Measurements from ENCODE around the gene PPP1R2. TPM values are rescaled to one million over a fixed set of nuclear protein-coding genes. Genes with fewer than 3 reads are reported as not detected.
A peak's percentile ranks its signal among the peaks of the same experiment; 100 is the strongest.

Gene PPP1R2
- total and polyA plus RNA-seq, 9 of the 15 experiments (the other 6 are each of a cell fraction or from before 2014, with no cell fraction given), result 9.4 to 115 (median 40.3) TPM

DNA sequence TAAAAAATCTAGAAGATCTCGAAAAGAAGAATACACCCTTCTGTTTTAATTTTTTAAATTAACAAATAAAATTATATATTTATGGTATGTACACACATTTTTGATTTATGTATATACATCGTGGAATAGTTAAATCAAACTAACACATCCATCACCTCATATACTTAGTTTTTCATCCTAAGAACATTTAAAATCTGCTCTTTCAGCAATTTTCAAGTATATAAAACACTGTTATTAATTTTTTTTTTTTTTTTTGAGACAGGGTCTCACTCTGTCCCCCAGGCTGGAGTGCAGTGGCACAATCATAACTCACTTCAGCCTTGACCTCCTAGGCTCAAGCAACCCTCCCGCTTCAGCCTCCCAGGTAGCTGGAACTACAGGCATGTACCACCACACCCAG lies 67.5 kb downstream of the PPP1R2 start (continued):
- TF ChIP-seq ZNF407 (IDR thresholded peaks at IDR 0.05; ENCODE audit: low read depth) (no peak), ZNF445 (CRISPR knock-in tag; IDR thresholded peaks at IDR 0.05; ENCODE audit: low read depth) (no peak), ZNF589 (CRISPR knock-in tag; IDR thresholded peaks at IDR 0.05; ENCODE audit: low read depth) (no peak), C11orf30 (IDR thresholded peaks at IDR 0.05; ENCODE audit: low read depth) (peak; percentile 78), GTF2F1 (IDR thresholded peaks at IDR 0.05; ENCODE audit: low read depth, low read length) (no peak)

Data from K562 (cell line).